Liver (tissue), 3 donors: ENCODE results near the gene MEF2A.

ENCODE experiments used
- FOXA1 ChIP-seq: IDR thresholded peaks from 2 replicates; pipeline ENCODE4 v1.6.1; 2016; ENCODE audit warnings: antibody characterized with exemption
- GABPA ChIP-seq, 2 donors: IDR thresholded peaks in 1 of 2; conservative IDR thresholded peaks in 1 of 2; 2 replicates each; pipeline ENCODE4 v1.6.1; 2016; ENCODE audit warnings: antibody characterized with exemption in 2 of 2, mild to moderate bottlenecking in 1 of 2, moderate library complexity in 1 of 2
- HNF4A ChIP-seq, 2 donors: conservative IDR thresholded peaks; 2 replicates each; pipeline ENCODE4 v1.6.1; 2016; ENCODE audit warnings: antibody characterized with exemption in 2 of 2, mild to moderate bottlenecking in 2 of 2
- RAD21 ChIP-seq, 2 donors: IDR thresholded peaks; 2 replicates each; pipeline ENCODE4 v1.6.1; 2016; ENCODE audit warnings: antibody characterized with exemption in 2 of 2, mild to moderate bottlenecking in 2 of 2
- REST ChIP-seq: IDR thresholded peaks from 2 replicates; pipeline ENCODE4 v1.6.1; 2016; ENCODE audit warnings: antibody characterized with exemption, mild to moderate bottlenecking
- TF ChIP-seq, protein P1 (sequence below): fragments of 150-350 bp; IDR thresholded peaks from 2 replicates; pipeline ENCODE4 v1.5.1; 2017; ENCODE audit warnings: improper control_type of control experiment, low read depth, low read length; ENCODE audit not compliant: missing input control
- donor health status: healthy.
- donor health status: healthy.

- no peak for TF ChIP-seq GABPA (IDR thresholded peaks at IDR 0.05 in 1 of 2, conservative IDR thresholded peaks at IDR 0.05 in 1 of 2)
- no peak for TF ChIP-seq RAD21 (IDR thresholded peaks at IDR 0.05)
- TF ChIP-seq HNF4A (conservative IDR thresholded peaks at IDR 0.05) = no peak
- no peak for TF ChIP-seq REST
- TF ChIP-seq, protein P1, sequence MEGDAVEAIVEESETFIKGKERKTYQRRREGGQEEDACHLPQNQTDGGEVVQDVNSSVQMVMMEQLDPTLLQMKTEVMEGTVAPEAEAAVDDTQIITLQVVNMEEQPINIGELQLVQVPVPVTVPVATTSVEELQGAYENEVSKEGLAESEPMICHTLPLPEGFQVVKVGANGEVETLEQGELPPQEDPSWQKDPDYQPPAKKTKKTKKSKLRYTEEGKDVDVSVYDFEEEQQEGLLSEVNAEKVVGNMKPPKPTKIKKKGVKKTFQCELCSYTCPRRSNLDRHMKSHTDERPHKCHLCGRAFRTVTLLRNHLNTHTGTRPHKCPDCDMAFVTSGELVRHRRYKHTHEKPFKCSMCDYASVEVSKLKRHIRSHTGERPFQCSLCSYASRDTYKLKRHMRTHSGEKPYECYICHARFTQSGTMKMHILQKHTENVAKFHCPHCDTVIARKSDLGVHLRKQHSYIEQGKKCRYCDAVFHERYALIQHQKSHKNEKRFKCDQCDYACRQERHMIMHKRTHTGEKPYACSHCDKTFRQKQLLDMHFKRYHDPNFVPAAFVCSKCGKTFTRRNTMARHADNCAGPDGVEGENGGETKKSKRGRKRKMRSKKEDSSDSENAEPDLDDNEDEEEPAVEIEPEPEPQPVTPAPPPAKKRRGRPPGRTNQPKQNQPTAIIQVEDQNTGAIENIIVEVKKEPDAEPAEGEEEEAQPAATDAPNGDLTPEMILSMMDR = no peak
- no peak for TF ChIP-seq FOXA1
Observed at GRCh38 chr15:99736702-99737101, 170.9 kb downstream of the MEF2A start.
